OCI-M2 (cell line): Measurements from ENCODE around the gene ZPLD1.

Source experiments
- DNase-seq: peaks from one replicate; lab custom pipeline; 2025; ENCODE audit not compliant: unreplicated experiment; lab: John Stamatoyannopoulos, UW

Gene ZPLD1

DNA sequence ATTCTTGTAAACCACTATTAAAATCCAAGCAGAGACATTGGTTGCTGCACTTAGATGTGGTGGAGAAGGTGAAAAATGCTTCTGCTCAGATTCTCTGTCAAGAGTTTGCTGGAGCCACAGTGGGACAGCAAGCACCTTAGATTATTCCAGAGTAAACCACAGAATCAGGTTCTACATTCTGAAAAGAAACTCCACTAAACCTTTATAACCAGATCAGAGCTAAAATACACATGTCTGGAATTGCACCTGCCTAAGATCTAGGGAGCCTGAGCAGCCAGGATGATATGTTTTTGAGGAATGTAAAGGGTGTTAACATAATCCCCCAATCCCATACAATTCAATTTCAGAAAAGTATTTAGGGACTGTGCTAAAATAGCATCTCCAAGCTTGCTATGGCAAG lies at the start of gene ZPLD1:
ZPLD1 (plus strand) TSS at position 301 of the 400 bp plus-strand sequence. CDS start 3,473 bp downstream, outside the sequence.
- no peak for DNase-seq

DNA sequence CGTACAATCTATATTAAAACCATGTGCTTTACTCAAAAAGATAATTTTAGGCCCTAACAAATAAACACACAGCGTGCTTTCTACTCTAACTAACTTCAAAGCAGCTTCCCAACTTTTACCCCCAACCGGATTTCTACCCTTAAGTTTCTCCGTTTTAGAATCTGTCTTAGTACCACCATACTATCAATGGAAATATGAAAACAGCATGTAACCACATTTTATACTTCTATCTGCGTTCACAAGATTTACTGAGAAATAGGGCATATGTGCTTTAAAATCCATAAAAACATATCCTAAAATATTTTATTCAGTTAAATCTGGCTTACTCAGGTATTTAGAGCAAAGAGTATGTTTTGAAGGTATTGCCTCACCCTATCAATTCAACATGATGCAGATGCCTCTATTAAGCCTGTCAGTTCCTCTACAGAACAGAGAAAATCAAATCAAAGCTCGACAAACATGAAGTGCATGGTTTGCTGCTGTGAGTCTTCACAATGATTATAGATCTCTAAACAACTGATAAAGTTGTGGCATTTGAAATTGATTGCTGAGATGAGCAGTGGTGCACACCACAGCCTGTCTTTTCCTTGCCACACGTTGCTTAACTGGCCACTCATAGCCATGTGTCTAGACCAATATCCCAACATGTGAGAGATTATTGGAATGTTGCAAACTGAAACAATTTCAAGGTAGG lies 44.5 kb upstream of the ZPLD1 start:
- no peak for DNase-seq

DNA sequence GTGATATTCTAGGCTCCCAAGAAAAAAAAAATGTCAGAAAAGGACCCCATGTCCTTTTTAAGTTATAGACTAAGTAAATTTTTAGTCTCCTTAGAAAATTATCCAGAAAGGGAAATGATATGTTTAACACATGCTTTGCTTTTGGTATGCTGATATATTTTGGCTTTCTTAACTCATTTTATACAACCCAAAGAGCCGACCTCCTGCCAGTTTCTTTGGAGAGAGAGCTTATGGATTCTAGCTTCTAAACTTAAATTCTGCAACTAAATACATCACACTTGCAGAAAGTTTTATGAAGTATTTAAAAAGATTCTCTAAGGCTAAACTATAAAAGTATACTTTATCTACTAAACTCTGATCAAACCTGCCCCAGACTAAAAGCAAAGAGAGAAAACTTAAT lies 43.9 kb upstream of the ZPLD1 start:
- no peak for DNase-seq

DNA sequence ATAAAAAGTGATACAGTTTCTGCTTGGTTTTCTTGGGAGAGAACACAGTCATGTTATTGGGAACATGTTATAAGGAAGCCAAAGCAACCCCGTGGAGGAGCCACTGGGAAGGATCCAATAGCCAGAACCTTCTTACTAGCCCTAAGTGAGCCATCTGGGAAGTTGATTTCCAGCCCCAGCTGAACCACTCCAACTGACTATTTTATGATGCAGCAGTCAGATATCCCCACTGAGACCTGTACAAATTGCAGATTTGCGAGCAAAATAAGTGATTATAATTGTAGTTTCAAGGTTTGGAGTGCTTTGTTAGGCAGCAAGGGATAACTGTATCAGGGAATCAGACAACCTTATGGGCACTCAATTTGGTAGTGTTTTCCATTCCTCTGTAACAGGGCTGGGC lies 43.3 kb upstream of the ZPLD1 start:
- no peak for DNase-seq

DNA sequence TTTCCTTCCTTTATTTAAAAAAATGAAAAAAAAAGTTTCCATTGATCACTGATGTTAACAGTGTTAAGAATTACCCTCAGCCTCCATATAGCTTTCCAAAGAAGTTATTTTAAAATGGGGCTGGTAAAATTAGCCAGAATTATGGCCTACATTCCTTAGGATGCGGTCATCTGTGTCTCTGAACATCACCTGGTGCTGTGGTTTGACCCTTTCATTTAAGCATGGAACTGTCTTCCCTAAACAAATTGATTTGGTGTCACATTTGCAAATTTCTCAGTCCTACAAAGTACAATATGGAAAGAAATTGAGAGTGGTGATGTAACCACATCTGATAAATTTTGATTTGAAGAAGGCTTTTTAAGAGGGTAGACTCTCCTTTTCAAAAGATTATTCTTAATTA lies 40.3 kb upstream of the ZPLD1 start:
- DNase-seq: no peak

DNA sequence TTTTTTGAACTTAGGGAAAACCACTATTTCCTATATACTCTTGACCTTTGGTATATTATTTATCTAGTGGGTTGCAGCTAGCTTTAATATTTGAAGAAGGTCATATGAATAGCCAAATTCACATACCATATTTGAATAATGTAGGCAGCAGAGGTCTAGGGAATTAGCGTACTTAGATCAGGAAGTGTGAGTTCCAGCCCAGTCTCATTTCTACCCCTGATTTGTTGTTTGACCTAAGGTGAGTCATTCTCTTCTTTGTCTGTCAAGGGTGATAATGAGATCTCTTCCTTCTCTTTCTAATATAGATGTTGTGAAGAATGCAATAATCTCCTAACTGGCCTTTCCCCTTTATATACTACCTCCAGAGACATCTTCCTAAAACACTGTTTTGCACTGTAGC lies 36.6 kb upstream of the ZPLD1 start:
- DNase-seq: no peak

DNA sequence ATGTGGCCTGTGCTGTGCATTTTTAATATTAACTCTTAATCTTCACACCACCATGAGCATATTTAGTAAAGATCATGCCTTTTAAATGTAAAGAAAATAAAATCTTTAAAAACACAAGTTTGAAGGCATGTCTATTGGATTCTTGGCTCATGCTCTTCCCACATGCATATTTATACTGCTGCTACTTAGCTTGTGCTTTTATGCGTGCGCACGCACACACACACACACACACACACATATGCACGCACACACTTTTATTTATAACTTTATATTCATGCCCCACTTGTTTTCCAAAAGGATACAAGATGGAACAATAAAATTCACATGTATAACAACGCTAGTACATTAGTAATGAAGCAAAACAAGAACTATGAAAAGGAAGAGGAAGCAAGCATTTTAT lies 36.1 kb upstream of the ZPLD1 start:
- DNase-seq: no peak

DNA sequence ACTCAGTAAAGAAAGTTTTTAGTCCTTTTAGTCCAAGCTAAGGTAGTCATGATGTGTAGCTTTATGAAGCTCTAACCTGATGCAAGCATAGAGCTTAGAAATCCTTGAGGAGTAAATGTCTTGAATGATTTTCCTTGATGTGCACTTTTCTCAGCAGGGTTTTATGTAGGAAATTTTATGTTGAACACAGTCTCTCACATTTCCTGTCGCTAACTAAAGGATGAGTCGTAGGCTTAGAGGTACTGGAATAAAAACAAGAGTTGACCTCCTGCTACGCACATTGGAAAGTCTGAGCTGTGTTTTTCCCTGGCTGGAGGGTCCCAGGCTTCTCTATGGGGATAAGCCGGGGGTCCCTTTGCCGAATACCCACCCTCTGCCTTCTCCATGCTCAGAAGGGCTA lies 34.7 kb upstream of the ZPLD1 start:
- no peak for DNase-seq

DNA sequence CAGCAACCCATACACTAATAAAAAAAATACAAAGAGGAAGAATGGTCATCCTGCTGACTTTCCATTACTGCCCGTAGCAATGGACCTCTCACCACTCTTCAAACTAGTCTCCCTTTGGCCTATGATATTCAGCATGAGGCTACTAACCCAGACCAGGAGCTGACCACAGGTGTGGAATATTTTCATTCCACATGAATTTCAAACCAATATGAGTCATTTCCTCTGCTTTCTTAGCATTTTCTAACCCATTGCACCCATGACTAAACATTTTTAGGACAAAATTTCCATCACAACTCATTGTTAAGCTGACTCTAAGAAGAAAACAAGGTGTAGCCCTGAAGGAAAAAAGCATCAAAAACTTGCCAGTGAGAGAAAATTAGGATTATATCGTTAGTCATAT lies 34.0 kb upstream of the ZPLD1 start:
- no peak for DNase-seq

DNA sequence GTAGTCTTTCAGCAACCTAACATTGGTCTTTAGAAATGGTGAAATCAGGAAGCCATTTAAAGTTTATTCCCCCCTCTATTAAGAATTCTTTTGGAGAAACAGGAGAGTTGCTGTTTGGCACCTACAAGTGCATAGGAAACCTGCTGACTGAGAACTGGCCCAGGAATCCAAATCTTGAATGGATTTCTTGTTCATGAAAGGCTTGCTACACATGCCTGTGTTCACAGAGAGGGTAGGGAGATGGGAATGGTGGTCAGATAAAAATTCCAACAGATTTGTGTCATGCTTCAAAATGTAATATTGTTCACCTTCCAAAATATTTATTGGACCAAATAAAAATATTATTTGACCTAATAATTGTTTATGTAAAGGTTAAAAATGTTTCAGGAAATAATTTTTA lies 24.2 kb upstream of the ZPLD1 start:
- DNase-seq: no peak

DNA sequence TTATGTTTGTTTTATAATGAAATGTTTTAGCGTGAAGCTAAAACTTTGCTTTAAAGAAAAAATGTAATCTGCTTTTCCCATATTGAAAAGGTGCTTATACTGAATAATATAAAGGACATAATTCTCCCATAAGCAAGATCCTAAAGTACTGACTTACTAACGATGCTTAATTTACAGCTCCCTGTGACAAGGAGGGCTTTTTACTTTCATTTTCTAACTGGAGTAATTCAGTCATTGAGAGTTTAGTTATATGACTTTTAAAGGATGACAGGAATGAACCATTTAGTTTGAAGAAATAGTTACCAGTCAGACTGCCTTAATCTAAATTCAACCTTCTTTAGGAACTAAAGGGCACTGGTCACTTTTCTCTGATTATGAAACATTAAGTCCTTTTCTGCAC lies 19.3 kb upstream of the ZPLD1 start:
- no peak for DNase-seq

DNA sequence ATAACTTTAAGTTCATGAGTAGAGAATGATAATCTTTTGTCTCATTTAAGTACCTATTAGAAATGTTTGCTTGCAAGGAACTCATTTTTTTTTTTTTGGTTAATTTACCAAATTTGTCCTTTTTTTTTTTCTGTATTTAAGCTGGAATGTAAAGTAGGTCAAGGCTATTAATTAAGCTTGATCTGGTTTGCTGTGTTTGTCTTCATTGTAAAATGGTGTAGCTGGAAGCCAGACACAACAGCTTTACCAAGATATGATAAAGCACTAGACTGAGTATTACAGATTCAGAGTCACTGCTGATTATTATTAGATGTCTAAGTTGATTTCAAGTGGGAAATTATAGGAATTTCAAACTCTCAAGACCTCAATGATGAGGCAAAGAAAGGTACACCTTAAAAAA lies 15.0 kb upstream of the ZPLD1 start:
- DNase-seq: no peak

DNA sequence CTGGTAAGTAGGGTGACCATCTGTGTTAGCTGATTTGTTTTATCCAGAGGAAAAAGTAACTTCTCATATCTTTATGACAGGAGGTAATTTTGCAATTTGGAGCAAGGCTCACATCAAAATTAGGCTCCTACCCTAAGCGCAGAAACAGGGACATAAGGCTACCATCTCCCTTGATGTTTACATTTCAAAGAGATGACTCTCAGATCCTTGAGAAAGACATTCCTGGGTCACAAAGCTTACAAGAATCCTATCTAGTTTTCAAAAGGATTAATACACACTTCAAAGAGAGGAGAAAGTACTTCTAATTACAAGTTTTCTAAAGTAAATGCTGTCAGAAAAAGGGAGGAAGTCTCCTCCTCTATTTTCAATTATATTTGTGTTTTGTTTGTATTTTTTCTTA lies 7.0 kb downstream of the ZPLD1 start:
- DNase-seq: no peak

DNA sequence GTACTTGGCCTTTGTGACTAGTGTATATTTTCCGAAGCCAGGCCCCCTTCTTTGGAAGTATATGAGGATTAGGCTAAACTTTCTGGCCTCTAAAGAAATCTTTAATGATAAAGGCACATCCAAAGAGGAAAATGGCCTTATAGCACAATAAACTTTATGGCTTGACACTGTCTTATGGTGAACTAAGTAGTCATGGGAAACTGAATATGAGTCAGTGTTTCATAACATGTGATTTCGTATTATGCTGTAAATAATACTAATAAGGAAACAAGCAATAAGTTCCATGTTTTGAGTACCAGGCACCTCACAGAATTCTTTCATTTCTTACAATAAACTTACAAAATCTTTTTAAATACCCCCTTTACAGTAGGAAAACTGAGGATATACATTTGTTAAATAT lies 8.2 kb downstream of the ZPLD1 start:
- DNase-seq: no peak

DNA sequence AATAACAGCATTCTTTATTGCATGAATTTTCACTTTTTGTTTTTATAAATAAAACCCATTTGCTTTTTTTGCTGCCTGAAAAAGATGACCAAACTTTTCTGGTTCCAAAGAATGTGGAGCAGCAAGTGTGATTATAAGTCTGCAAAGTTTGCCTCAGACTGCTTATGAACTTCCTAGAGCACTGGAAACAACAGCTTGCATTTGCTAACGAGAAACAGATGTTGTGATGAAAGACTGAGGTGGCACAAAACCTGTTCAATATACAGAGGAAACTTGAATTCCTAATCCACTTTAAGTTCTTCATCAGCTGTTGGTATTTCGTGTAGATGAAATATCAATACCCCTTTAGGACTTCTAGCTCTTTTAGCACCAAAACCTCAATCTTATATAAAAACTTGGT lies 9.3 kb downstream of the ZPLD1 start:
- DNase-seq: no peak

DNA sequence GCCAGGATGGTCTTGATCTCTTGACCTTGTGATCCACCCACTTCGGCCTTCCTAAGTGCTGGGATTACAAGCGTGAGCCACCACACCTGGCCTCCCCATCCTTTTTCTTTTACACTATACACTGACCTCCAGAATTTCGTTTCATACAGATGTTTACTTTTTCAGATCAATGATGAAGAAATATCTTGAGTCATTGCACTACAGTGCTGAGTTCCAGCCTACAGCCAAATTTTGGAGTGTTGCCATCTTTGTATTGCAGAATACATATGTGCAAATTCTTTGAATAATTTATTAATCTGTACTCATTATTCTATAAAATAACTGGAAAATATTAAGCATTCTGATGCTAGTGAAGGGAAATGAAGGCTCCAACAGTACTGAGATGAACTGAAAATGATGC lies 12.5 kb downstream of the ZPLD1 start:
- no peak for DNase-seq

DNA sequence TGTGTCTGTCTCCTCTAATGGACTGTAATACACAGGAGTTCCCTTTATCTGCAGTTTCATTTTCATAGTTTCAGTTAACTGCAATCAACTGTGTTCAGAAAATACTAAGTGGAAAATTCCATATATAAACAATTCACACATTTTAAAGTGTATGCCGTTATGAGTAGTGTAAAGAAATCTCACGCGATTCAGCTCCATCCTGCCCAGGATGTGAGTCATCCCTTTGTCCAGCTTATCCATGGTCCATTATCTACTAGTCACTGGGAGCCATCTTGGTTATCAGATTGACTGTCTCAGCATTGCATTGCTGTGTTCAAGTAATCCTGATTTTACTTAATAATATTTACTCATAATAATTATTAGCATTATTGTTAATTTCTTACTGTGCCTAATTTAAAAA lies 14.5 kb downstream of the ZPLD1 start:
- DNase-seq: no peak

DNA sequence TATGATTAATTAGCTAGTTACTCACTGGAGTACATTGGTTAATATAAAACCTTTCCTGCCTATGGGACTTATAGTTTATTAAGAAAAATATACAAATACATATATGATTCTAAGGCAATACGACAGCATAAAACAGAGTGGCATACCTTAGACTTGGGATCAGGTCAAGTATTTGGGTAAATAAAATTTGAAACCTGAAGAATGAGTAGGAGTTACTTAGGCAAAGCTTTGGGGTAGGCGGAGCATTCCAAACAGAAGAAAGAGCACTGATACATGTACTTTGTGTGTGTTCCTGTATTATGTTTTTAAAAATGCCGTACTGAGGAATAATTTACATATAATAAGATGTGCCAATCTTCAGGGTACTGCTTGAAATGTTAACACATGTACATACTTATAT lies 15.1 kb downstream of the ZPLD1 start:
- DNase-seq: no peak

DNA sequence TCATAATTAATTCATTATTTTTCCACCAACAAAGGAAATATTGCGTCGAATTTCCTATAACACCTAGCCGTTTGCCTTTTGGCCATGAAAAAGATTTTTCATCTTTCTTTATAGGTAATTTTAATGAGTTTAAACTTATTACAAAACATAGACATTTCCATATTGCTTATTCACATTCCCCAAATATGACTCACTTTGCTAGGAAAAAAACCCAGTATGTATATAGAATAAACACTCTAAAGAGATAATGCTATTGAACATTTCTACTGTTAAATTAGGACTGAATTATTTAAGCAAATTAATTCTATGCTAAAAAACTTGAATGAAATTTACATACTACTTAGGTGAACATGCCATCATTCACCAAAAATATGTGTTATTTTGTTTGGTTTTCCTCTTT lies 16.2 kb downstream of the ZPLD1 start:
- DNase-seq: no peak

DNA sequence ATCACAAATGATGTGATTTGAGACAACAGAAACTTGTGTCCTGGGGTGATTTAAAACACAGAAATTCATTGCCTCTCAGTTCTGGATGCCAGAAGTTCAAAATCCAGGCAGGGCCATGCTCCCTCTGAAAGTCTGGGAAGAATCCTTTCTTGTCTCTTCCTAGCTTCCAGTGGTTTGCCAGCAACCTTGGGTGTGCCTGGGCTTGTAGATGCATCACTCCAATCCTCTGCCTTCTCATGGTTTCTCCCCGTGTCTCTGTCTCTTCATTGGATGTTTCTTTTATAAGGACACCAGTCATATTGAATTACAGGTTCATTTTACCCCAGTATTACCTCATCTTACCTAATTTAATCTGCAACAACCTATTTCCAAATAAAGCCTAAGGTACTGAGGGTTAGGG lies 16.7 kb downstream of the ZPLD1 start:
- no peak for DNase-seq

DNA sequence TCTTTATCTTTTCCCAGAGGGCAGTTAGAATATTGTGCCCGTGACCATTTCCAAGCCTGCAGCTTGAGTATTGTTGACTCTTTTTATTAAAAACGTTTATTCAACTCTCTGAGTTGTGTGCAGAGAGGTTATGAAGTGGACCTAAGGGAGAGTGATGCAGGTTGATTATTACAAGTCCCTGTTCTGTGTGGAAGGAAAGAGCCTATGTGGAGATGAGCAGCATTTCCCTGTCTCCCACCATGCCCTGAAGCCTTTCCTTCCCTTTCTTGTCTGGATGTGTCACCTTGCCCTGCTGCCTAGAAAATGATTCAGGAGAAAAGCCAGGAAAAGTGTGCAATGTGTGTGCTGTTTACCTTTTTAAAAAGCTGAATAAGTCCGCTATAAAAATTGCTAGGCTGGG lies 19.4 kb downstream of the ZPLD1 start:
- no peak for DNase-seq

DNA sequence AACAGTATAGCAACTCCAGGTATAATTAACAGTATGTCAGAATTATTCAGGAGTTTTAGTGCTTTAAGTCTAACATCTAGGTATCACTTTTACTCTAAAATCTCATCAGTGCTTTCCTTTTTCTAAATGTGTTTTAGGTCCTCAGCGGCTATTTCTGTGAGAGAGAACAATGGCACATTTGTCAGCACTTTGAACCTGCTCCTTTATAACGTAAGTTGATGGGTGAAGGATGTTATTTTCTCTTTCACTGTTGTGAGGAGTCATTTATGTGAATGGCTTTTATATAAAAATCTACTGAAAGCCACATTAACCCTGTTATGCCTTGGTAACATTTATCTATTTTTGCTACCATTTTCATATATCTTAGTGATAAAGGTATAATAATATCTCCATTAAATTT lies 22.8 kb downstream of the ZPLD1 start:
- no peak for DNase-seq

DNA sequence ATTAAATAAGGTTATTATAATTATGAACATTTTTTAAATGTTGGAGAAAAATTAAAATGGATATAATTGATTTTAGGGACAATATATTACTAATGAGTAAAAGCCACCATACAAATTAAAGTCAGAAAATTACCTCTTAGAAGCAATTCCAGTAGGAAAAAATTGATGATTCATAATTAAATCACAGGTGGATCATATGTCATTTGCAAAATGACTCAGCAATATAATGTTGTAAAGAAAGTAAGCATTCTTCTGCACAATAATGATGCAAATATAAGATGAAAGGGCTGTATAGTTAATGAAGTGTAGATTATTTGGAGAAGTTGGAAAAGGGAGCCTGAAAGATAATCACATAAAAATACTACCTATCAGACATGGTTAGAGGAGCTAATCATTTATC lies 25.8 kb downstream of the ZPLD1 start:
- no peak for DNase-seq

DNA sequence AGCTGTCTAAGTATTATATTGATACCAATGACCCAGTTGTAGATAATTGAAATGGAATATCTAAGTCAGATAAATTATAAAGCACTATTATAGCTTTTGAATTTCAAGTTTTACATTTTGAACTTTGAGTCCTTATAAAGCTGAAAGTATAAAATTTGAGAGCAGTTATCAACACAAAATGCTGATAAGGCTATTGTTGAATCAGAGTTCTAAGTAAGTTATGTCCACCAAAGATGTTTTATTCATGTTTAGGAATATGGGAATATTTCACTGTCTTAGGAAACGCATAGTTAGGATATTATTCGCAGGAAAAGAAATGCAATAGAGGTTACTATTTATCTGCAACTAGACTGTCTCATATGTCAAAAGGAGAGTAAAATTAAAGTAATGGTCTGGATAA lies 29.4 kb downstream of the ZPLD1 start:
- DNase-seq: no peak
